ENCODE data around the gene METTL2A. TPM values are rescaled to one million over a fixed set of nuclear protein-coding genes. Genes with fewer than 3 reads are reported as not detected.

METTL2A gene
- total and polyA plus RNA-seq, 2 donors (not counting 1 experiment from before 2014, with no cell fraction given) = 17.5 to 18.7 TPM

- no peak overlapping the region for H3K27ac ChIP-seq (ENCODE audit: insufficient read depth, low read length)
- H3K4me3 ChIP-seq (replicated peaks in 1 of 4; ENCODE audit: control extremely low read depth in 1 of 4, insufficient read depth in 1 of 4, low read depth in 3 of 4, low read length in 4 of 4) = no peak overlapping the region
- no peaks in the 10 kb centered on the region for H4K20me1 ChIP-seq (ENCODE audit: control insufficient read depth, extremely low read depth, insufficient read depth, low read length)
- no peaks in the 10 kb centered on the region for H3K4me1 ChIP-seq (ENCODE audit: control insufficient read depth, extremely low read depth, insufficient read depth, low read length)
- DNase-seq (ENCODE audit: low read depth in 2 of 2) = no peak
- peaks cover 9% of the 10 kb centered on the region for H3K27me3 ChIP-seq (ENCODE audit: control insufficient read depth, insufficient read depth, low read length)
- no peak overlapping the region for H2AFZ ChIP-seq (ENCODE audit: low read length)
- H3K9me3 ChIP-seq (ENCODE audit: control insufficient read depth, insufficient read depth, low read depth, low read length) = no peaks in the 10 kb centered on the region
- H3K4me2 ChIP-seq (ENCODE audit: extremely low read depth, insufficient read depth, low read length) = no peak overlapping the region
- no peak overlapping the region for H3K9ac ChIP-seq (ENCODE audit: insufficient read depth, low read length)
- TF ChIP-seq EZH2 (IDR thresholded peaks at IDR 0.05; ENCODE audit: low read length, missing control alignments) (no peak), CTCF (conservative IDR thresholded peaks at IDR 0.05 in 1 of 2, IDR thresholded peaks at IDR 0.05 in 1 of 2; ENCODE audit: low read depth in 1 of 2, low read length in 2 of 2) (no peak)
- no peaks in the 10 kb centered on the region for H3K79me2 ChIP-seq (ENCODE audit: control insufficient read depth, insufficient read depth, low read length)
- H3K36me3 ChIP-seq (ENCODE audit: control insufficient read depth, insufficient read depth, low read length) = no peaks in the 10 kb centered on the region
Observed at GRCh38 chr17:62381561-62381960, 42.1 kb upstream of the METTL2A start.

GRCh38 chr17:62388856-62389255 is 34.8 kb upstream of the METTL2A start:
- TF ChIP-seq EZH2 (IDR thresholded peaks at IDR 0.05; ENCODE audit: low read length, missing control alignments) = no peak
- TF ChIP-seq CTCF (conservative IDR thresholded peaks at IDR 0.05 in 1 of 2, IDR thresholded peaks at IDR 0.05 in 1 of 2; ENCODE audit: low read depth in 1 of 2, low read length in 2 of 2) = no peak
- Histone ChIP-seq H3K36me3 (ENCODE audit: control insufficient read depth, insufficient read depth, low read length) (no peaks in the 10 kb centered on the region), H3K9ac (ENCODE audit: insufficient read depth, low read length) (no peak overlapping the region), H3K27me3 (ENCODE audit: control insufficient read depth, insufficient read depth, low read length) (peaks cover 8% of the 10 kb centered on the region), H4K20me1 (ENCODE audit: control insufficient read depth, extremely low read depth, insufficient read depth, low read length) (no peaks in the 10 kb centered on the region), H3K27ac (ENCODE audit: insufficient read depth, low read length) (no peak overlapping the region), H3K4me3 (replicated peaks in 1 of 4; ENCODE audit: control extremely low read depth in 1 of 4, insufficient read depth in 1 of 4, low read depth in 3 of 4, low read length in 4 of 4) (no peak overlapping the region), H3K9me3 (ENCODE audit: control insufficient read depth, insufficient read depth, low read depth, low read length) (no peaks in the 10 kb centered on the region), H3K79me2 (ENCODE audit: control insufficient read depth, insufficient read depth, low read length) (no peaks in the 10 kb centered on the region), H3K4me1 (ENCODE audit: control insufficient read depth, extremely low read depth, insufficient read depth, low read length) (no peaks in the 10 kb centered on the region), H3K4me2 (ENCODE audit: extremely low read depth, insufficient read depth, low read length) (no peak overlapping the region), H2AFZ (ENCODE audit: low read length) (no peak overlapping the region)
- DNase-seq (ENCODE audit: low read depth in 2 of 2) = no peak

GRCh38 chr17:62392908-62393307 is 30.8 kb upstream of the METTL2A start:
- Histone ChIP-seq H2AFZ (ENCODE audit: low read length) (no peak overlapping the region), H3K9me3 (ENCODE audit: control insufficient read depth, insufficient read depth, low read depth, low read length) (no peaks in the 10 kb centered on the region), H4K20me1 (ENCODE audit: control insufficient read depth, extremely low read depth, insufficient read depth, low read length) (no peaks in the 10 kb centered on the region), H3K27ac (ENCODE audit: insufficient read depth, low read length) (no peak overlapping the region), H3K79me2 (ENCODE audit: control insufficient read depth, insufficient read depth, low read length) (no peaks in the 10 kb centered on the region), H3K4me1 (ENCODE audit: control insufficient read depth, extremely low read depth, insufficient read depth, low read length) (no peaks in the 10 kb centered on the region), H3K27me3 (ENCODE audit: control insufficient read depth, insufficient read depth, low read length) (peaks cover 3% of the 10 kb centered on the region), H3K36me3 (ENCODE audit: control insufficient read depth, insufficient read depth, low read length) (no peaks in the 10 kb centered on the region), H3K4me2 (ENCODE audit: extremely low read depth, insufficient read depth, low read length) (no peak overlapping the region), H3K4me3 (replicated peaks in 1 of 4; ENCODE audit: control extremely low read depth in 1 of 4, insufficient read depth in 1 of 4, low read depth in 3 of 4, low read length in 4 of 4) (no peak overlapping the region), H3K9ac (ENCODE audit: insufficient read depth, low read length) (no peak overlapping the region)
- no peak for TF ChIP-seq EZH2 (IDR thresholded peaks at IDR 0.05; ENCODE audit: low read length, missing control alignments)
- no peak for TF ChIP-seq CTCF (conservative IDR thresholded peaks at IDR 0.05 in 1 of 2, IDR thresholded peaks at IDR 0.05 in 1 of 2; ENCODE audit: low read depth in 1 of 2, low read length in 2 of 2)
- no peak for DNase-seq (ENCODE audit: low read depth in 2 of 2)
